ENCODE measurements around the gene ARHGAP15.

The ARHGAP15 gene

GRCh38 chr2:143394062-143394461 is 264.8 kb downstream of the ARHGAP15 start:
- H3K4me3 ChIP-seq (ENCODE audit: control insufficient read depth, low read depth, low read length): no peak overlapping the region
- DNase-seq (ENCODE audit: low read depth): no peak
- TF ChIP-seq, protein P1, sequence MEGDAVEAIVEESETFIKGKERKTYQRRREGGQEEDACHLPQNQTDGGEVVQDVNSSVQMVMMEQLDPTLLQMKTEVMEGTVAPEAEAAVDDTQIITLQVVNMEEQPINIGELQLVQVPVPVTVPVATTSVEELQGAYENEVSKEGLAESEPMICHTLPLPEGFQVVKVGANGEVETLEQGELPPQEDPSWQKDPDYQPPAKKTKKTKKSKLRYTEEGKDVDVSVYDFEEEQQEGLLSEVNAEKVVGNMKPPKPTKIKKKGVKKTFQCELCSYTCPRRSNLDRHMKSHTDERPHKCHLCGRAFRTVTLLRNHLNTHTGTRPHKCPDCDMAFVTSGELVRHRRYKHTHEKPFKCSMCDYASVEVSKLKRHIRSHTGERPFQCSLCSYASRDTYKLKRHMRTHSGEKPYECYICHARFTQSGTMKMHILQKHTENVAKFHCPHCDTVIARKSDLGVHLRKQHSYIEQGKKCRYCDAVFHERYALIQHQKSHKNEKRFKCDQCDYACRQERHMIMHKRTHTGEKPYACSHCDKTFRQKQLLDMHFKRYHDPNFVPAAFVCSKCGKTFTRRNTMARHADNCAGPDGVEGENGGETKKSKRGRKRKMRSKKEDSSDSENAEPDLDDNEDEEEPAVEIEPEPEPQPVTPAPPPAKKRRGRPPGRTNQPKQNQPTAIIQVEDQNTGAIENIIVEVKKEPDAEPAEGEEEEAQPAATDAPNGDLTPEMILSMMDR (IDR thresholded peaks at IDR 0.05; ENCODE audit: control insufficient read depth, insufficient read depth, low read depth, low read length, missing control alignments): no peak

GRCh38 chr2:143397884-143398614 is 268.8 kb downstream of the ARHGAP15 start:
- peak; percentile 13 for DNase-seq (ENCODE audit: low read depth)
- no peak overlapping the region for H3K4me3 ChIP-seq (ENCODE audit: control insufficient read depth, low read depth, low read length)
- TF ChIP-seq, protein P1 (IDR thresholded peaks at IDR 0.05; ENCODE audit: control insufficient read depth, insufficient read depth, low read depth, low read length, missing control alignments): no peak

GRCh38 chr2:143398781-143399180 is 269.6 kb downstream of the ARHGAP15 start:
- H3K4me3 ChIP-seq (ENCODE audit: control insufficient read depth, low read depth, low read length): no peak overlapping the region
- TF ChIP-seq, protein P1 (IDR thresholded peaks at IDR 0.05; ENCODE audit: control insufficient read depth, insufficient read depth, low read depth, low read length, missing control alignments): no peak
- DNase-seq (ENCODE audit: low read depth): no peak

DNA sequence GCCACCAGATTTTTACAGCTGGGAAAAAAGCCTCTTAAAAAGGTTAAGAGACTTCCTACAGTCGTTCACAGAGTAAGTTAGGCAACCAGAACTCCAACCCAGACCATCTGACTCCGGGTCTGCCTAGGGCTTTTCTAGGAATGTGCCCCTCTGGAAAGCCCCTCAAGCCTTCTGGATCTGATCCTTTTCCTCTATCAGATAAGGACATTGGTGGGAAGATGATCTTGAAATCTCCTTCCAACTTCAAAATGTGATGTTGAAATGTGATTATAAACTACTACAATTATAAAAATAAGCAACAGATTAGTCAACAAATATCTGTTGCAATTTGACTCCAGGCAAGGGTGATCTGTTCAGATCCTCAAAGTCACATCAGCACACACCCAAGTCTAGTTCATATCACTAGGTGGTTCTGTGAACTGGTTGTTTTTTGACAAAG is 270.4 kb downstream of the ARHGAP15 start:
- DNase-seq (ENCODE audit: low read depth): no peak
- TF ChIP-seq, protein P1 (IDR thresholded peaks at IDR 0.05; ENCODE audit: control insufficient read depth, insufficient read depth, low read depth, low read length, missing control alignments): no peak
- H3K4me3 ChIP-seq (ENCODE audit: control insufficient read depth, low read depth, low read length): no peak overlapping the region

DNA sequence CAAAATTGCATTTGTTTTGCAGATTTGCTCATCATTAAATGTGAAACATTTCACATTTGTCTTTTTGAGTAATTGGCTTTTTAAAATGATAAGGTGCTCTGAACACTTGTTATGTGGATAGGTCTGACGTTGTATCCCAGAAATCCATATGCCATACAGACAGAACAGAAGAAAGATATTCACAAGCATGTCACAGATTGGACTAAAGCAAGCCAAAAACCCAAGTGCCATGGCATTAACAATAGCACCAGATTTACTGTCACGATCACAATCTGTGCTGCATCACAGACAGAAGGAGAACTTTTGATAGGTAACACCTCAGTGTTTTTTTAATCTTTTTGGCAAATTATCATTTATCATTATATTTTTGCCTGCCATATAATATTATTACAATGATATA is 272.6 kb downstream of the ARHGAP15 start:
- TF ChIP-seq, protein P1 (IDR thresholded peaks at IDR 0.05; ENCODE audit: control insufficient read depth, insufficient read depth, low read depth, low read length, missing control alignments): no peak
- DNase-seq (ENCODE audit: low read depth): no peak
- no peak overlapping the region for H3K4me3 ChIP-seq (ENCODE audit: control insufficient read depth, low read depth, low read length)

DNA sequence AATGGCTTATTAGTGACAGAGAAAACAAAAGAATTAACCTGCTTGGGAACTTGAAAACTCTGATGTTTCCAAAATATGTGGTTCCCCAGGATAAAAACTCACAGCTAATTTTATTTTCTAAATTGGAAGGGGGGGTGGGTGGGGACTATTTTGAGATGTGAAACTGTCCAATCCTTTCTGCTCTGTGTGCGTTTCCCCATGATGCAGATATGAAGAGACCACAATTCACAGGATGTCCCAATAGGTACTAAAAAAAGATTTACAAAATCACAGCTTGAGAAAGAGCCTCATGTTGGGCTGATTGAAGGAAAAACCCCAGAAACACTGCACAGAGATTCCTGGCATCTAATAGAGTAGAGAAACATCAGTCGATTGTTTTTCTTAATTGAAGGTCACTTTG is 273.2 kb downstream of the ARHGAP15 start:
- no peak overlapping the region for H3K4me3 ChIP-seq (ENCODE audit: control insufficient read depth, low read depth, low read length)
- TF ChIP-seq, protein P1 (IDR thresholded peaks at IDR 0.05; ENCODE audit: control insufficient read depth, insufficient read depth, low read depth, low read length, missing control alignments): no peak
- DNase-seq (ENCODE audit: low read depth): no peak

All from AG09309 (cell line).